ENCODE data around the gene ADAMTS19. TPM values are rescaled to one million over a fixed set of nuclear protein-coding genes. Genes with fewer than 3 reads are reported as not detected.

ADAMTS19 gene
- total RNA-seq, 1 experiment from 2014 or later: 20.3 TPM

DNA sequence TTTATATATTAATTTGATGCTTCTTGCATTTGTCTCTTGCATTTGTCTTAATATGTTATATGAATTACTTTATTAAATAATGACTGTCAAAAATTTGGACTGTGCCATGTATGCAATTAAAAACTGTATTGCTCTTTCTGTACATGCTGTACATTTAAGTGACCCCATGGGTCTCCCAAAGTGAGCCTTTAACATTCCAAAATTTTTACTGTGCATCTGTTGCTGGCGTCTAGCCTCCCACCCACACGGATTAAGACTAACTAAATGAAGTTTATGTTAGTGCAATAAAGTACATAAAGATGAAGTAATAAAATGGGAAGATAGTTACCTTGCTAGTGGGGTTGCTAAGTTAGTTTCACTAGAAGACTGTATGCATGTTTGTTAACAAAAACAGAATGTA lies 48.5 kb downstream of the ADAMTS19 start:
- Histone ChIP-seq H3K23me2 (ENCODE audit: insufficient read length, low read depth, low read length, poor library complexity, severe bottlenecking) (no peaks in the 10 kb centered on the region), H3K23ac (ENCODE audit: insufficient read length, low read depth, low read length) (no peak overlapping the region), H2BK20ac (ENCODE audit: low read depth, low read length, poor library complexity, severe bottlenecking) (no peak overlapping the region), H3K9me3 (ENCODE audit: control insufficient read depth, low read depth, low read length) (no peaks in the 10 kb centered on the region), H3K4me2 (ENCODE audit: insufficient read depth, insufficient read length, low read length) (no peak overlapping the region), H2AK5ac (ENCODE audit: insufficient read length, low read length) (no peak overlapping the region), H2BK15ac (ENCODE audit: low read depth, low read length) (no peak overlapping the region), H3K4me1 (ENCODE audit: insufficient read depth, low read length) (no peaks in the 10 kb centered on the region), H4K20me1 (ENCODE audit: control insufficient read depth, insufficient read depth, insufficient read length) (no peaks in the 10 kb centered on the region), H2BK120ac (ENCODE audit: low read depth, low read length, poor library complexity, severe bottlenecking) (no peak overlapping the region), H4K8ac (replicated peaks; ENCODE audit: insufficient read length, low read depth, low read length) (no peak overlapping the region), H3K27ac (ENCODE audit: insufficient read length, low read depth, low read length) (no peak overlapping the region), H3K27me3 (ENCODE audit: insufficient read depth, low read length) (no peaks in the 10 kb centered on the region), H3K56ac (ENCODE audit: insufficient read length, low read depth, low read length) (no peak overlapping the region), H4K5ac (ENCODE audit: insufficient read length, low read depth, low read length) (no peak overlapping the region), H3K9ac (ENCODE audit: extremely low read depth, insufficient read length, low read length) (no peak overlapping the region), H4K91ac (ENCODE audit: insufficient read length, low read depth, low read length) (no peak overlapping the region), H3K14ac (ENCODE audit: insufficient read depth, low read length) (no peak overlapping the region), H3K79me1 (ENCODE audit: insufficient read depth, low read depth, low read length, poor library complexity, severe bottlenecking) (no peaks in the 10 kb centered on the region), H3K18ac (ENCODE audit: insufficient read length, low read depth, low read length) (no peak overlapping the region), H3T11ph (ENCODE audit: low read length) (no peak overlapping the region), H2BK12ac (ENCODE audit: insufficient read length, low read depth, low read length) (no peak overlapping the region), H3K79me2 (ENCODE audit: insufficient read depth, low read length) (no peaks in the 10 kb centered on the region; the same call in 1 of the 2 replicates), H3K4ac (ENCODE audit: low read depth, low read length) (no peak overlapping the region), H2BK5ac (ENCODE audit: insufficient read length, low read length) (no peak overlapping the region), H2AFZ (ENCODE audit: low read length) (no peak overlapping the region)
- Mint-ChIP-seq H3K27me3 (ENCODE audit: low read depth) (no peaks in the 10 kb centered on the region), H3K27ac (no peak overlapping the region), H3K4me1 (no peaks in the 10 kb centered on the region), H3K9me3 (no peaks in the 10 kb centered on the region), H3K4me3 (no peak overlapping the region), H3K36me3 (ENCODE audit: insufficient read depth in 1 of 3, low read depth in 3 of 3) (peaks cover 4 to 9% (median 7%) of the 10 kb centered on the region in 3 experiments; a peak in 5 of 7 replicates)
- no peak for DNase-seq
- TF ChIP-seq, protein P1, sequence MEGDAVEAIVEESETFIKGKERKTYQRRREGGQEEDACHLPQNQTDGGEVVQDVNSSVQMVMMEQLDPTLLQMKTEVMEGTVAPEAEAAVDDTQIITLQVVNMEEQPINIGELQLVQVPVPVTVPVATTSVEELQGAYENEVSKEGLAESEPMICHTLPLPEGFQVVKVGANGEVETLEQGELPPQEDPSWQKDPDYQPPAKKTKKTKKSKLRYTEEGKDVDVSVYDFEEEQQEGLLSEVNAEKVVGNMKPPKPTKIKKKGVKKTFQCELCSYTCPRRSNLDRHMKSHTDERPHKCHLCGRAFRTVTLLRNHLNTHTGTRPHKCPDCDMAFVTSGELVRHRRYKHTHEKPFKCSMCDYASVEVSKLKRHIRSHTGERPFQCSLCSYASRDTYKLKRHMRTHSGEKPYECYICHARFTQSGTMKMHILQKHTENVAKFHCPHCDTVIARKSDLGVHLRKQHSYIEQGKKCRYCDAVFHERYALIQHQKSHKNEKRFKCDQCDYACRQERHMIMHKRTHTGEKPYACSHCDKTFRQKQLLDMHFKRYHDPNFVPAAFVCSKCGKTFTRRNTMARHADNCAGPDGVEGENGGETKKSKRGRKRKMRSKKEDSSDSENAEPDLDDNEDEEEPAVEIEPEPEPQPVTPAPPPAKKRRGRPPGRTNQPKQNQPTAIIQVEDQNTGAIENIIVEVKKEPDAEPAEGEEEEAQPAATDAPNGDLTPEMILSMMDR (conservative IDR thresholded peaks at IDR 0.05): no peak
- no CpG with 5 or more reads among the region's 2 CpGs for WGBS (ENCODE audit: extremely low coverage, insufficient read length, low lambda C conversion rate)
